OCI-M2 (cell line): ENCODE measurements around the gene GPX4.

ENCODE experiments used
- DNase-seq: peaks from one replicate; lab custom pipeline; 2025; ENCODE audit not compliant: unreplicated experiment; lab: John Stamatoyannopoulos, UW

Gene GPX4, protein sequence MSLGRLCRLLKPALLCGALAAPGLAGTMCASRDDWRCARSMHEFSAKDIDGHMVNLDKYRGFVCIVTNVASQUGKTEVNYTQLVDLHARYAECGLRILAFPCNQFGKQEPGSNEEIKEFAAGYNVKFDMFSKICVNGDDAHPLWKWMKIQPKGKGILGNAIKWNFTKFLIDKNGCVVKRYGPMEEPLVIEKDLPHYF

DNA sequence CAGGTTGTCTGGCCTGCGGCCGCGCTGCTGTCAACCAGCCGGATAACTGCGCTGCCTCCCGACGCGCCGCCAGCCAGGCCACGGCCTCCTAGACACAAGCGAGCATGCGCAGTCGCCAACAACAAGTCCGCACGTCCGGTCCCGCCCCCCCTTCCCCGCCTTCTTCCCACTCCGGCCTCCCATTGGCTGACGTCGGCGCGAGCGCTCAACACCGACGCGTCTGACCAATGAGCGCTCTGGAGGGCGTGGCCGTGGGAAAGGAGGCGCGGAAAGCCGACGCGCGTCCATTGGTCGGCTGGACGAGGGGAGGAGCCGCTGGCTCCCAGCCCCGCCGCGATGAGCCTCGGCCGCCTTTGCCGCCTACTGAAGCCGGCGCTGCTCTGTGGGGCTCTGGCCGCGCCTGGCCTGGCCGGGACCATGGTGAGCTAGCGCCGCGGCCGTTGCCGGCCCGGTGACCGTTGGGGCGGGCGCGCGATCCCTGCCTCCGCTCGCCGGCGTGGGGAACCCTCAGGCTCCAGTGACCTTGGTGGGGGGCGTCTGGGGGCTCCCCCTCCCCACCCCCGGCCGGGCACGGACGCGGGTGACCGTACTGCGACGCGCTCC is at the start of gene GPX4:
GPX4 (plus strand) TSS at position 287 of the 603 bp plus-strand sequence; CDS start at position 337, 50 bp downstream.
- DNase-seq: peak; percentile 87

DNA sequence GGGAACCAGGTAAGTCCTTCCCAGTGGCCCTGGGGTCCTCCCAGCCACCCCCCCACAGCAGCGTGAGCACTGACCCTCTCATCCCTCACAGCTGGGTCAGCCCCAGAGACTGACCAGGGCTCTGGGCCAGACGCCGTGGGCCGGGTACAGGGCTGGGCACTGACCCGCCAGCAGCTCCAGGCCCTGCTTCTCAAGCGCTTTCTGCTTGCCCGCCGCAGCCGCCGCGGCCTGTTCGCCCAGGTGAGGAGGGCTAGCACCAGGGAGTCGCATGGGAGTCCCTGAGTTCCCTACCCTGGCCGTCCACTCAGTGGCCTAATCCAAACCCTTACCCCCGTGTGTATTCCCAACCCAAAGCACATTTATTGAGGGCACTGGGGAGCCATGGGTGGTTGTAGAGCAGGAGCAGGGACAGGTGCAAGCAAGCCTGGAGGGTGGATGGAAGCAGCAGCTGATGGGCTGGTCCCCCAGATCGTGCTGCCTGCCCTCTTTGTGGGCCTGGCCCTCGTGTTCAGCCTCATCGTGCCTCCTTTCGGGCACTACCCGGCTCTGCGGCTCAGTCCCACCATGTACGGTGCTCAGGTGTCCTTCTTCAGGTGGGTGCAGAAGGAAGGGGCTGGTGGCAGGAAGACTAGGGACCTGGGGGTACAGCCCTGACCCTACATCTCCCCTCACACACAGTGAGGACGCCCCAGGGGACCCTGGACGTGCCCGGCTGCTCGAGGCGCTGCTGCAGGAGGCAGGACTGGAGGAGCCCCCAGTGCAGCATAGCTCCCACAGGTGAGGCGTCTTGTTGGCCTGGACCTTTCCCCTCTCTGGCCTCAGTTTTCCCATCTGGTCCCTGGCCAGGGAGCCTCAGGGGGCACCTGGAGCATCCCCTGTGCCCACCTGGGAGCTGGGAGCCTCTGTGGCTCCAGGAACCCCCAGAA is 49.4 kb upstream of the GPX4 start:
- no peak for DNase-seq

DNA sequence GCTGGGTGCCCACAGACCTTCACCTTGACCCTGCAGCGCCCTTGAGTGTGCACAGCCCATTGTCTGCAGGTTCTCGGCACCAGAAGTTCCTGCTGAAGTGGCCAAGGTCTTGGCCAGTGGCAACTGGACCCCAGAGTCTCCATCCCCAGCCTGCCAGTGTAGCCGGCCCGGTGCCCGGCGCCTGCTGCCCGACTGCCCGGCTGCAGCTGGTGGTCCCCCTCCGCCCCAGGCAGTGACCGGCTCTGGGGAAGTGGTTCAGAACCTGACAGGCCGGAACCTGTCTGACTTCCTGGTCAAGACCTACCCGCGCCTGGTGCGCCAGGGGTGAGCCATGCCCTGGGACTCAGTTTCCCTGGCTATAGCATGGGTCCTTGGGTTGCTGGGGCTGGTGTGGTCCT is 48.8 kb upstream of the GPX4 start:
- no peak for DNase-seq

DNA sequence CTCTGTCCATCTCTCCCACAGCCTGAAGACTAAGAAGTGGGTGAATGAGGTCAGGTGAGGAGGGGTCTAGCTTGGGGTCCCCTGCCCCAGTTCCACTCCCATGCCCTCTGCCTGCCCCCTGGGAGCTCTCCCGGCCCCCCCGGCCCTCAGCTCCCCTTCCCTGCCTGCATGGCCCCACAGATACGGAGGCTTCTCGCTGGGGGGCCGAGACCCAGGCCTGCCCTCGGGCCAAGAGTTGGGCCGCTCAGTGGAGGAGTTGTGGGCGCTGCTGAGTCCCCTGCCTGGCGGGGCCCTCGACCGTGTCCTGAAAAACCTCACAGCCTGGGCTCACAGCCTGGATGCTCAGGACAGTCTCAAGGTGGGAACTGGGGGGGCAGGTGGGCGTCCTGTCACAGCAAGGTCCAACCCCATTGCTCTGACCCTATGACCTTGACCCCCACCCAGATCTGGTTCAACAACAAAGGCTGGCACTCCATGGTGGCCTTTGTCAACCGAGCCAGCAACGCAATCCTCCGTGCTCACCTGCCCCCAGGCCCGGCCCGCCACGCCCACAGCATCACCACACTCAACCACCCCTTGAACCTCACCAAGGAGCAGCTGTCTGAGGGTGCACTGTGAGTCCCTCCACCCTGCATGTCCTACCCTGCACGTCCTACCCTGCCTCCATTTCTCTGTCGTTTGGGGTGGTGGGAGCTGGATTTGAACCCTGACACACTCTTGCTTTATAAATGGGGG is 47.7 kb upstream of the GPX4 start:
- DNase-seq: no peak

DNA sequence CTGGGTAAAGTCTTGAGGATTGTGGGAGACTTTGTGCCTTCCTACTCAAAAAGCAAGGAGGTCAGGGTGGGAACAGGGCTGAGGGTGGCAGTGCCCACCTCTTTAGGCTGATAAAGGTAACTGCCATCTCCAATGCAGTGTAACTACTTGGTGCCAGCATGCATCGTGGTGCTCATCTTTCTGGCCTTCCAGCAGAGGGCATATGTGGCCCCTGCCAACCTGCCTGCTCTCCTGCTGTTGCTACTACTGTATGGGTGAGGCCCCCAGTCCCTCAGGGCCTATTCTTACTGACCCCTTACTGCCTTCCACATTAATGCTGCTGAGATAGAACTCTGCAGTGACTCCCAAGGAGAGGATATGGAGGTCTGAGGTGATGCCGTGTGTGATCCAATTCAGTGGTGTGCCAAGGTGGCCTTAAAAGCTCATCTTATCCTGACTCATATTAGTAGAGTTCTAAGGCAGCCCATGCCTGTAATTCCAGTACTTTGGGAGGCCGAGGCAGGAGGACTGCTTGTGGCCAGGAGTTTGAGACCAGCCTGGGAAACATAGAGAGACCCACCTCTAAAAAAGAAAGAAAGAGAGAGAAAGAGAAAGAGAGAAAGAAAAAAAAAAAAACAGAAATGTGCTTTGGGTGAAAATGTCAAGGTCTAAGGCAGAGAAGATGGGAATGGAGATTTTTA is 46.5 kb upstream of the GPX4 start:
- no peak for DNase-seq

DNA sequence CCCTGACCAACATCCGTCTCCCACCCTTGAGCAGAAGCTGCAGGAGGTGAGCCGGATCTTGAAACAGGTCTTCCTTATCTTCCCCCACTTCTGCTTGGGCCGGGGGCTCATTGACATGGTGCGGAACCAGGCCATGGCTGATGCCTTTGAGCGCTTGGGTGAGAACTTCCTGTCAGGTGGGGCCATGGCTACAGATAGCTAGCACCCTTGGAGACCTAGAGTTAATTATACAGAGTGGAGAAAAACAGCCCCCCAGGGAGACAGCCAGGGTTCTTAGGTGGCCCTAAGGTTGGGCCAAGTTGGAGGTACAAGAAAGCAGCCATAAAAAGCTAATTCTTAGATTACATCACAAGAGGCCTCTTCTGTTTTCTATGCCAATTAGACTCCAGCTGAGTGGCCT is 45.7 kb upstream of the GPX4 start:
- no peak for DNase-seq

DNA sequence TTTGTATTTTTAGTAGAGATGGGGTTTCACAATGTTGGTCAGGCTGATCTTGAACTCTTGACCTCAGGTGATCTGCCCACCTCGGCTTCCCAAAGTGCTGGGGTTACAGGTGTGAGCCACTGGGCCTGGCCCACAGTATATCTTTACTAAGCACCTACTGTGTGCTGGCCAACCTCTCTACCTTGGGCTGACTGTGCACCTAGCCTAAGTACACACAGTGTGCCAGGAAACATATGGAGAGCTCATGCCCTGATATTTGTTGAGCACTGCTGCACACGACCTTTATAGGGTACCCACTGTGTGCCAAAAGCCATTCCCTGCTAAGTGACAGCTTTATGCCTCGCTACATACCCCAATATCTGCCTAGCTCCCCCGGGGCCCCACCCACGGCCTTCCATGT is 43.1 kb upstream of the GPX4 start:
- no peak for DNase-seq

DNA sequence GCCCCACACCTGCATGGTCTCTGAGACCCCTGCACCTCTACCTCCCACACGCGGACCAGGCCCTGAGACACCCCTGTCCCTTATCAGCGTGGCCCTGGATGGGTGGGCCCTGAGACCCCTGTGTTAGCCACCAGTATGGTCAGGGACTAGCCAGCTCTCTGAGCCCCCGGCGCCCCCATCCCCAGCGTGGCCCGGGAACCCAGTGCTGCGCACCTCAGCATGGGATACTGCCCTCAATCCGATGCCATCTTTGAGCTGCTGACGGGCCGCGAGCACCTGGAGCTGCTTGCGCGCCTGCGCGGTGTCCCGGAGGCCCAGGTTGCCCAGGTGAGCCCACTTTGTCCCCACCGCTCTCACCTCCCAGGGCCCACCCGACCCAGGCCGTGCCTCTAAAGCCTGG is 41.8 kb upstream of the GPX4 start:
- DNase-seq: no peak

DNA sequence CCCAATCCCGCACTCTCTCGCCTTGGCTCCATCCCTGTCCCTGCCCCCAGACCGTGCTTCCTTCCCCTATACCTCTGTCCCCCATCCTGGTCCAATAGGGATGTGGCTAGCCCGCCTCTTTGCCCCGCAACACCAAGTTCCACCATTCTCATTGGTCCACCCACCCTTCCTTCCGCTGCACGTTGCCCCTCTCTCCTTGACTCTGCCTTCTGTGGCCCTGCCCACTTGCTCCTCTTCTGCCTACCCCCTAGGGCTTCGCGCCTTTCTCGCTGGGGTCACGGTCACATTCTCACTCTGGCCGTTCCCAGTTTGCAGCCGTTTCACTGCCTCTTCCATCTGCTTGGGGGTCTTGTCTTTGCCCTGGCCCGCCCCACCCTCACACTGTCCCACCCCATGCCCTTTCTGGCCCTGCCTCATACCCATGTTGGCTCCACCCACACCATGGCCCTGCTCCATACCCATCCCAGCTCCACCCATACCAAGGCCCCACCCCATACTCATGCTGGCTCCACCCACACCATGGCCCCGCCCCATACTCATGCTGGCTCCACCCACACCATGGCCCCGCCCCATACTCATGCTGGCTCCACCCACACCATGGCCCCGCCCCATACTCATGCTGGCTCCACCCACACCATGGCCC is 41.3 kb upstream of the GPX4 start:
- no peak for DNase-seq

DNA sequence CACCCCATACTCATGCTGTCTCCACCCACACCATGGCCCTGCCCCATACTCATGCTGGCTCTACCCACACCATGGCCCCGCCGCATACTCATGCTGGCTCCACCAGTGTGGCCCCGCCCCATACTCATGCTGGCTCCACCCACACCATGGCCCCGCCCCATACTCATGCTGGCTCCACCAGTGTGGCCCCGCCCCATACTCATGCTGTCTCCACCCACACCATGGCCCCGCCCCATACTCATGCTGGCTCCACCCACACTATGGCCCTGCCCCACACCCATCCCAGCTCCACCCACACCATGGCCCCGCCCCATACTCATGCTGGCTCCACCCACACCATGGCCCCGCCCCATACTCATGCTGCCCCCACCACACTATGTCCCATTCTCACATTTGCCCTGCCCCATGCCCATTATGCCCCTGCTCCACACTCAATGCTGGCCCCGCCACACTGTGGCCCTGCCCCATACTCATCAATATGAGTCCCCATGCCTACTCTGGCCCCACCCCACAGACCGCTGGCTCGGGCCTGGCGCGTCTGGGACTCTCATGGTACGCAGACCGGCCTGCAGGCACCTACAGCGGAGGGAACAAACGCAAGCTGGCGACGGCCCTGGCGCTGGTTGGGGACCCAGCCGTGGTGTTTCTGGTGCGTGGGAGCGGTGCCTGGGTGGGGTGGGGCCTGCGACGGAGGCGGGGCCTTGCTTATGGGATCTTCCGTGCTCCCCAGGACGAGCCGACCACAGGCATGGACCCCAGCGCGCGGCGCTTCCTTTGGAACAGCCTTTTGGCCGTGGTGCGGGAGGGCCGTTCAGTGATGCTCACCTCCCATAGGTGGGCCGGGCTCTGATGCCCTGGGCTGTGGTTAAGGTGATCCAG is 40.5 kb upstream of the GPX4 start:
- no peak for DNase-seq

DNA sequence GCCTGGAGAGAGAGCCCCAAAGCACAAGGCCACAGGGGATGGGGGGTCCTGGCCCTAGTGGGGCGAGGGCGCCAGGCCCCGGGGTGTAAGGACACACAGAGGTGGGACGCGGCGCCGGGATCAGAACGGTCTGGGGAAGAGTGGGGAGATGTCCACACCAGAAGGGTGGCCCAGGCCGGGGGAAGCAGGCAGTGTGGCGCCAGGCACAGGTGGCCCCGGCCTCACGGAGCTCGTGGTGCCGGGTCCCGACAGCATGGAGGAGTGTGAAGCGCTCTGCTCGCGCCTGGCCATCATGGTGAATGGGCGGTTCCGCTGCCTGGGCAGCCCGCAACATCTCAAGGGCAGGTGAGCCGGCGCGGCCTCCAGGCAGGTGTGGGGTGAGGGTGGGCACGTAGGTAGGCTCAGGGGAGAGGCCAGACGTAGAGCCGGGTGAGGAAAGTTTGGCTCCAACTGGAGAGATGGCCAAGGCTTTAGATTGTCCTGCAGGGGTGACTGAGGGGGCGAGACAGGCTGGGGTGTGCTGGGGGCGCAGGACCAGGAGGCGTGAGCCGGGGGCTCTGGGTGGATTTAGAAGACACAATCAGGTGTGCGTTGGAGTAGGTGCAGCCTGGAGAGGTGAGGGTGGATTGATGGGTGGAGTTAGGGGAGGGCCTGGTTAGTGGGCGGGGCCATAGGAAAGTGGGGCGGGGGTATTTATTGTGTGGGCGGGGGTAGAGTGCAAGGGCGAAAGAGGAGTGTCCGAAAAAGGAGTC is 39.7 kb upstream of the GPX4 start:
- no peak for DNase-seq

DNA sequence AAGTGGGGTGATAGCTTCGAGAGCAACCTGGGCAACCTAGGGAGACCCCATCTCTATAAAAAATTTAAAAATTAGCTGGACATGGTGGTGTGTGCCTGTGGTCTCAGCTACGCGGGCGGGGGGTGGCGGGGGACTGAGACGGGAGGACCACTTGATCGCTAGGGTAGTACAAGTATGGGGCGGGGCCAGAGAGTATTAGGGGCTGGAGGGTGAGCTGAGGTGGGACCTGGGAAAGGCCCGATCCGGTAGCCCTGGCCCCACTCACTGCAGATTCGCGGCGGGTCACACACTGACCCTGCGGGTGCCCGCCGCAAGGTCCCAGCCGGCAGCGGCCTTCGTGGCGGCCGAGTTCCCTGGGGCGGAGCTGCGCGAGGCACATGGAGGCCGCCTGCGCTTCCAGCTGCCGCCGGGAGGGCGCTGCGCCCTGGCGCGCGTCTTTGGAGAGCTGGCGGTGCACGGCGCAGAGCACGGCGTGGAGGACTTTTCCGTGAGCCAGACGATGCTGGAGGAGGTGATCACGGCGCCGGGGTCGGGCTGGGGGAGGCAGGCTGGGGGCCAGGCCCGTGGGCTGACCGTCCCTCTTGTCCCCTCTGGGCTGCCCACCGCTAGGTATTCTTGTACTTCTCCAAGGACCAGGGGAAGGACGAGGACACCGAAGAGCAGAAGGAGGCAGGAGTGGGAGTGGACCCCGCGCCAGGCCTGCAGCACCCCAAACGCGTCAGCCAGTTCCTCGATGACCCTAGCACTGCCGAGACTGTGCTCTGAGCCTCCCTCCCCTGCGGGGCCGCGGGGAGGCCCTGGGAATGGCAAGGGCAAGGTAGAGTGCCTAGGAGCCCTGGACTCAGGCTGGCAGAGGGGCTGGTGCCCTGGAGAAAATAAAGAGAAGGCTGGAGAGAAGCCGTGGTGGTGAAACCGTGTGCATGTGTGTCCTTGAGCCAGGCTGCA is 38.9 kb upstream of the GPX4 start:
- DNase-seq: no peak

DNA sequence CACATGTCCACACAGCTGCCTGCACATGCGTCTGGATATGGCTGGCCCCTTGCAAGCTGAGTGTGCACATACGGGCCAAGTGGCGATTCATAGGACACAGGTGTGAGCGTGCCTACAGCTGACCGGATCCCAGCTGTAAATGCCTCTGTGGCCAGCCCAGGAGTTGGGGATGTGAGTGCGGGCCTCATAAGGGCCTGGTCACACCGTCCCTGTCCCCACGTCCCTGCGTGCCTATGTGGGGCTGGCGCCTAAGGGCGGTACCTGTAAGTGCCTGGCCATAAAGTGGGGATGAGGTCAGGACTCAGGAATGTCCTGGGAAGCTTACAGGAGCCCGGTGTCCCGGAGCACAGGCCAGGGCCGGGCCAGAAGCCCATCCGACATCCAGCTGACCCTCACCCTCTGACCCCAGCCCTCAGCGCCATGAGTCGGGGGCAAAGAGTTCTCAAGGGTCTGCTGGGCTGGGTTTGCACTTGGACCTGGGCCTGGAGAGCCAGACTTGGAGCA is 38.1 kb upstream of the GPX4 start:
- DNase-seq: no peak

DNA sequence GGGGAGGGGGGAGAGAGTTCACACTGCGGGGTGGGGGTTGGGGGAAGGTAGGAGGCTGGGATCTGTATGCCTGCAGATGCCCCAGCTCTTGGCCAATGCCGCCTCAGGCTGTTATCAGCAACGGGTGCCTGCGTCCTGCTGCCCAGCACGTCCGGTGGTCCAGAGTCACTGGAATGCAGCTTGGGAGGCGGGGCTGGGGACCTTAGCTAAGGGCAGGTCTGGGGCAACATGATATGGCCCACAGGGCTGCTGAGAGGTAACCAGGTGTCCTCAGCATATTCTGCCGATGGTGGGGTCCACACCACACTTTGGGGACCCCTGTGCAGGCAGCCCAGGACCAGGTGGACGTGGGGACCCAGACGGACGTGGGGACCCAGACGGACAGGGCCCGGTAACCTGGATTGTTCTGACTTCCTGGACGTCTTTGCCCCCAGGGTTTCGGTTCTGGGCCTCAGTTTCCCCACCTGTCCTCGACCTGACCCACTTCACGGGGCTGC is 37.5 kb upstream of the GPX4 start:
- no peak for DNase-seq

DNA sequence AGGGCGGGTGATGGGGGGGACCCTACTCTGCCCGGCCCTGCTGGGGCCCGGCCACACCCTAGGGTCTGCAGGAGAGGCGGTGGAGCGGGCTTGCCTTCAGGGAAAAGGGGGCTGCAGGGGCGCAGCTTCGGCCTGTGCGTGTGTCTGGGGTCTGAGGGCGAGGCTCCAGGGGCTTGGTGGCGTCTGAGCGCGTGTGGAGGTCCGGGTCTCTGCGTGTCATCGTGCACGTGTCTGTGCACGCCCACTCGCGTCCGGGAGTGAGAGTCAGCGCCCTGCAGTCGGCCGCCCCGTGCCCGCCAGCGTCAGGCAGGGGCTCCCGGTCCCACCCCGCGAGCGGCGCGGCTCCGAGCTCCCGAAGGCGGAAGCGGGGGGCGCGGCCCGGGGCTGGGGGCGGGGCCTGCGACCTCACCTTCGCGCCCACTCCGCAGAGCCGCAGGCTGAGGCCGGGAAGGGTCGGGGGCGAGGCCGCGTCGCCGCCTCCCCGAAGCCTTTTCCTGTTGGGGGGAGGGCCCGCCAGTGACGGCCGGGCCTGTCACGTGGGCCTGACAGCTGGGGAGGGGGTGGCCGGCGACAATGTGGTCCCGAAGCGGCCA is 37.0 kb upstream of the GPX4 start, which contains the start of gene ARHGAP45:
ARHGAP45 (plus strand) TSS at position 420 of the 593 bp plus-strand sequence. CDS start 239 bp downstream, outside the sequence.
- DNase-seq: no peak

DNA sequence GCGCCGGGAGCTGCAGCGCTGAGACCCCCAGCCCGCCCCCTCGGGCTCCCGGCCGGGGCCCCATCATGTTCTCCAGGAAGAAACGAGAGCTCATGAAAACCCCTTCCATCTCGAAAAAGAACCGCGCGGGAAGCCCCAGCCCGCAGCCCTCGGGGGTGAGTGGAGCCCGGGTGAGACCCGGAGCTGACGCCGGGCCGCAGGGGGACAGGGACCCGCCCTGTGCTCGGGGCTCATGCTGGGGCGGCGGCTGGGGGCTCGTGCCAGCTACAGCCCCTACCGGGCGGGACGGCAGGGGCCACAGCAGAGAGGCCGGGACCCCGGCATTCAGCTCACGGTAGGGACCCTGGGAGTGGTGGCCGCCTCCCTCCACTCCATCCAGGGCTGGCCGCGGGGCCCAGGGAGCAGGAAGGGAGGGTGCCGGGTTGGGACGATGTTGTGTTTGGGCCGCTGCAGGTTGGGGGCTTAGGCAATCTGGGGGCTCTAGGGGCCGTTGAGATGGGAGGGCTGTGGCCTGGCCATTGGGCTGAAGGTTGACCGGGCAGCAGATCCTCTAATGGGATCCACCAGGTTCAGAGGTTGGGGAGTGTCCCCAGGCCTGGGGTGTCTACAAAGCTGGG is 36.3 kb upstream of the GPX4 start:
- no peak for DNase-seq
